HG03139 (cell line): ENCODE measurements around the gene CCDC68.
"Not testable (repeated sequence)": the region's sequence is repeated elsewhere in the genome, so short reads cannot be mapped to it uniquely, and the experiment has no call there.

Source experiments
- ATAC-seq: cut with Tn5 transposase; IDR thresholded peaks from one replicate; pipeline ENCODE4 v1.9.1; 2021; ENCODE audit not compliant: unreplicated experiment

CCDC68 gene

GRCh38 chr18:54958704-54959625 lies at the start of gene CCDC68:
Gene CCDC68 (minus strand): TSS chr18:54959461. CDS start chr18:54942791, 16,670 bp downstream.
- ATAC-seq: no peak

GRCh38 chr18:55007602-55008001 lies 48.3 kb upstream of the CCDC68 start:
- no peak for ATAC-seq

GRCh38 chr18:55003695-55004094 lies 44.4 kb upstream of the CCDC68 start:
- ATAC-seq: no peak

GRCh38 chr18:55002261-55002660 lies 43.0 kb upstream of the CCDC68 start:
- no peak for ATAC-seq

GRCh38 chr18:55001394-55002024 lies 42.2 kb upstream of the CCDC68 start:
- ATAC-seq: no peak

GRCh38 chr18:55000529-55000928 lies 41.3 kb upstream of the CCDC68 start:
- ATAC-seq: no peak

- no peak for ATAC-seq
These were observed 39.8 kb upstream of the CCDC68 start for GRCh38 chr18:54999016-54999415.

- no peak for ATAC-seq
These were observed 36.3 kb upstream of the CCDC68 start for GRCh38 chr18:54995421-54996143.

GRCh38 chr18:54991981-54992380 lies 32.7 kb upstream of the CCDC68 start:
- no peak for ATAC-seq

GRCh38 chr18:54984908-54985307 lies 25.6 kb upstream of the CCDC68 start:
- no peak for ATAC-seq

- ATAC-seq: no peak
These were observed 24.5 kb upstream of the CCDC68 start for GRCh38 chr18:54983791-54984190.

GRCh38 chr18:54983041-54983686 lies 23.9 kb upstream of the CCDC68 start:
- ATAC-seq: peak; percentile 83

GRCh38 chr18:54981076-54981475 lies 21.8 kb upstream of the CCDC68 start:
- no peak for ATAC-seq

GRCh38 chr18:54975598-54975997 lies 16.3 kb upstream of the CCDC68 start:
- ATAC-seq: no peak

- ATAC-seq: no peak
These were observed 13.8 kb upstream of the CCDC68 start for GRCh38 chr18:54973046-54973445.

- ATAC-seq: no peak
These were observed 9.5 kb upstream of the CCDC68 start for GRCh38 chr18:54968807-54969206.

GRCh38 chr18:54968237-54968636 lies 9.0 kb upstream of the CCDC68 start:
- ATAC-seq: not testable (repeated sequence)

GRCh38 chr18:54967786-54968185 lies 8.5 kb upstream of the CCDC68 start:
- ATAC-seq: no peak

GRCh38 chr18:54964741-54965140 lies 5.5 kb upstream of the CCDC68 start:
- no peak for ATAC-seq

GRCh38 chr18:54962919-54963645 lies 3.8 kb upstream of the CCDC68 start:
- ATAC-seq: no peak
